Caco-2 (cell line): ENCODE results near the gene KIAA2012. TPM values are rescaled to one million over a fixed set of nuclear protein-coding genes. Genes with fewer than 3 reads are reported as not detected.

ENCODE experiments used
- BruUV-seq: library from RNA; stranded (reverse); fragments of 400-500 nt; replicated peaks from 2 replicates; lab custom pipeline; 2021; lab: Mats Ljungman, UMichigan
- CTCF ChIA-PET: fragments of 300-600 bp; sonication (Branson Sonifier 250); formaldehyde crosslinking; loops from one replicate; lab custom pipeline; 2022; ENCODE audit warnings: antibody characterized with exemption; lab: Charles Lee
- POLR2A ChIA-PET: fragments of 300-600 bp; sonication (Branson Sonifier 250); formaldehyde crosslinking; loops from one replicate; lab custom pipeline; 2022; ENCODE audit warnings: antibody characterized with exemption; lab: Charles Lee
- DNase-seq, 2 experiments: peaks; one replicate each; pipeline versions ENCODE4 v3.0.0 to v3.0.0-alpha.2; 2020 to 2022
- H3K27me3 ChIP-seq: replicated peaks from 2 replicates; pipeline ENCODE4 v1.6.0; 2011; ENCODE audit warnings: low read length; ENCODE audit not compliant: control insufficient read depth, insufficient read depth
- H3K36me3 ChIP-seq: 2 replicates; pipeline ENCODE4 v1.5.1; 2011; ENCODE audit warnings: low read length; ENCODE audit not compliant: control insufficient read depth, insufficient read depth
- H3K4me1 ChIP-seq: fragments of 250-450 bp; sonication (Bioruptor Pico); 2 replicates; pipeline ENCODE4 v1.5.1; 2020; ENCODE audit warnings: mild to moderate bottlenecking
- H3K4me3 ChIP-seq: 2 replicates; pipeline ENCODE4 v1.5.1; 2011; ENCODE audit warnings: low read depth, mild to moderate bottlenecking, control low read depth, low read length
- H3K9me3 ChIP-seq: fragments of 250-450 bp; sonication (Bioruptor Pico); 2 replicates; pipeline ENCODE4 v1.5.1; 2020; ENCODE audit warnings: mild to moderate bottlenecking, moderate library complexity
- H3K27ac Mint-ChIP-seq: one replicate; pipeline ENCODE4 v1.8.0; 2022; ENCODE audit warnings: mixed read lengths; ENCODE audit not compliant: unreplicated experiment
- H3K27me3 Mint-ChIP-seq: one replicate; pipeline ENCODE4 v1.8.0; 2022; ENCODE audit warnings: mixed read lengths; ENCODE audit not compliant: insufficient read depth, unreplicated experiment
- H3K36me3 Mint-ChIP-seq: one replicate; pipeline ENCODE4 v1.8.0; 2022; ENCODE audit warnings: mild to moderate bottlenecking, mixed read lengths; ENCODE audit not compliant: insufficient read depth, unreplicated experiment
- H3K4me1 Mint-ChIP-seq: one replicate; pipeline ENCODE4 v1.8.0; 2022; ENCODE audit warnings: low read depth, mixed read lengths; ENCODE audit not compliant: unreplicated experiment
- H3K4me3 Mint-ChIP-seq: one replicate; pipeline ENCODE4 v1.8.0; 2022; ENCODE audit warnings: mild to moderate bottlenecking, moderate library complexity, mixed read lengths; ENCODE audit not compliant: unreplicated experiment
- H3K9me3 Mint-ChIP-seq: one replicate; pipeline ENCODE4 v1.8.0; 2022; ENCODE audit warnings: mixed read lengths; ENCODE audit not compliant: unreplicated experiment
- intact Hi-C: fragments of 100-400 bp; cut with micrococcal nuclease; formaldehyde crosslinking; loops from one replicate; pipeline ENCODE4 v1.10.0; 2022; ENCODE audit not compliant: unreplicated experiment
- total RNA-seq: library from RNA; stranded (reverse); gene quantifications from 2 replicates; pipeline ENCODE4 v1.2.3, GENCODE V29; 2022
- TF ChIP-seq, protein P1 (sequence below), 2 experiments: fragments of 200-600 bp in 1 of 2; IDR thresholded peaks; 1 replicate in 1 of 2; 2 replicates in 1 of 2; pipeline versions ENCODE4 v1.5.1 to v1.8.0; 2011 to 2022; ENCODE audit warnings: antibody characterized with exemption in 1 of 2, control low read depth in 1 of 2, inconsistent platforms in 1 of 2, low read depth in 1 of 2, low read length in 1 of 2, mild to moderate bottlenecking in 1 of 2, moderate library complexity in 1 of 2; ENCODE audit not compliant: insufficient read depth in 1 of 2, severe bottlenecking in 1 of 2, unreplicated experiment in 1 of 2

The KIAA2012 gene
- total RNA-seq, 1 experiment from 2014 or later = 0.27 TPM

DNA sequence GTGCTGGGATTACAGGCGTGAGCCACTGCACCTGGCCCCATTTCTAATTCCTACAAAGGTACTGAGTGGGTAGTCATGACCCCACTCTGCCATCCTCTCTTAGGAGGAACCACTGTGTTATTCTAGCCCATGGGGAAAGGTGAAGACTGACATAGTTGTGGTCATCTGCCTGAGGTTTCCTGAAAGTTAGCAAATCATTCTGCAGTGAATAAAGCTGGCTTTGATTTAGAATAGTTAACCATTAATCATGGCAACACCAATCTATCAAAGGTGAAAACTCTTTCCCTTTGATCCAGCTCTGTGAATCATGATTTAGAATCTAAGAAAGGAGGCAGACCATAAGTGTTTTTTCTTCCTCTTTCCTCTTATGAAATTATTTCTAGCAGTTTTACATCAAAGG is 114.5 kb downstream of the KIAA2012 start:
- CTCF ChIA-PET = no interaction called here
- no peaks in the 10 kb centered on the region for H3K36me3 ChIP-seq
- Mint-ChIP-seq H3K27me3 (no peaks in the 10 kb centered on the region), H3K4me1 (peaks cover 5% of the 10 kb centered on the region), H3K9me3 (no peaks in the 10 kb centered on the region), H3K27ac (no peak overlapping the region), H3K36me3 (no peaks in the 10 kb centered on the region), H3K4me3 (no peak overlapping the region)
- DNase-seq = no peak
- BruUV-seq = no TSS peak
- TF ChIP-seq, protein P1, sequence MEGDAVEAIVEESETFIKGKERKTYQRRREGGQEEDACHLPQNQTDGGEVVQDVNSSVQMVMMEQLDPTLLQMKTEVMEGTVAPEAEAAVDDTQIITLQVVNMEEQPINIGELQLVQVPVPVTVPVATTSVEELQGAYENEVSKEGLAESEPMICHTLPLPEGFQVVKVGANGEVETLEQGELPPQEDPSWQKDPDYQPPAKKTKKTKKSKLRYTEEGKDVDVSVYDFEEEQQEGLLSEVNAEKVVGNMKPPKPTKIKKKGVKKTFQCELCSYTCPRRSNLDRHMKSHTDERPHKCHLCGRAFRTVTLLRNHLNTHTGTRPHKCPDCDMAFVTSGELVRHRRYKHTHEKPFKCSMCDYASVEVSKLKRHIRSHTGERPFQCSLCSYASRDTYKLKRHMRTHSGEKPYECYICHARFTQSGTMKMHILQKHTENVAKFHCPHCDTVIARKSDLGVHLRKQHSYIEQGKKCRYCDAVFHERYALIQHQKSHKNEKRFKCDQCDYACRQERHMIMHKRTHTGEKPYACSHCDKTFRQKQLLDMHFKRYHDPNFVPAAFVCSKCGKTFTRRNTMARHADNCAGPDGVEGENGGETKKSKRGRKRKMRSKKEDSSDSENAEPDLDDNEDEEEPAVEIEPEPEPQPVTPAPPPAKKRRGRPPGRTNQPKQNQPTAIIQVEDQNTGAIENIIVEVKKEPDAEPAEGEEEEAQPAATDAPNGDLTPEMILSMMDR (IDR thresholded peaks at IDR 0.05; ENCODE audit: insufficient read depth in 1 of 2, low read depth in 1 of 2, low read length in 1 of 2, severe bottlenecking in 1 of 2, unreplicated experiment in 1 of 2) = no peak
- POLR2A ChIA-PET = no interaction called here
- no peak overlapping the region for H3K4me3 ChIP-seq
- intact Hi-C loops = no loop called here
- H3K27me3 ChIP-seq = no peaks in the 10 kb centered on the region
- no peaks in the 10 kb centered on the region for H3K9me3 ChIP-seq
- 0 out of 2 replicates have a peak, but pooled peaks cover 4% of the 10 kb centered on the region for H3K4me1 ChIP-seq

- BruUV-seq = no TSS peak
- ChIA-PET CTCF (interaction anchor here (0.6 kb wide), 1 partner anchor 340 kb away, joined by 4 read pairs; no protein-coding TSS in a partner anchor), POLR2A (no interaction called here)
- Mint-ChIP-seq H3K27ac (no peak overlapping the region), H3K4me3 (no peak overlapping the region), H3K36me3 (no peaks in the 10 kb centered on the region), H3K27me3 (no peaks in the 10 kb centered on the region), H3K9me3 (no peaks in the 10 kb centered on the region), H3K4me1 (no peaks in the 10 kb centered on the region)
- H3K27me3 ChIP-seq = no peaks in the 10 kb centered on the region
- TF ChIP-seq, protein P1 (IDR thresholded peaks at IDR 0.05; ENCODE audit: insufficient read depth in 1 of 2, low read depth in 1 of 2, low read length in 1 of 2, severe bottlenecking in 1 of 2, unreplicated experiment in 1 of 2) = no peak
- DNase-seq = no peak
- no peak overlapping the region for H3K4me3 ChIP-seq
- intact Hi-C loops = no loop called here
- H3K36me3 ChIP-seq = no peaks in the 10 kb centered on the region
- H3K4me1 ChIP-seq = no peaks in the 10 kb centered on the region
- no peaks in the 10 kb centered on the region for H3K9me3 ChIP-seq
These were observed 120.2 kb downstream of the KIAA2012 start for GRCh38 chr2:202193305-202193704.

DNA sequence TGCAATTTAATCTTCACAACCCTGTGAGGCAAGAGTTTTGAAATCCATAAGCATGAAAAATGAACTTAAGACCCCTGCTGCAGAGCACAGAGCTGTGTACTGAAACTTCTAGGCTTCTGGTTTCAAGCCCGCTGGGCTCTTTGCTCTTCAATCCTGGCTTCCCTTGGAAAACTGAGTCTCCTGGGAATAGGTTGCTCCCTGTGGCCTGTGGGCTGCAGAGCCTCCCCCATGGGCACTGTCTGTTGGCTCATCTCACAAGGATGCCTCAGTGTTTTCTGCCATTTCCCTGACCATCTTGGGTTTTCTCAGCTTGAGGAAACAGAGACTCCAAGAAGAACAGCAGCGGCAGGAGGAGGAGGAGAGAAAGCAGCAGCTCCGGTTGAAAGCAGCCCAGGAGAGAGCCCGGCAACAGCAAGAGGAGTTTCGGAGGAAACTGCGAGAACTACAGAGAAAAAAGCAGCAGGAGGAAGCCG is 120.9 kb downstream of the KIAA2012 start:
- H3K27me3 Mint-ChIP-seq = no peaks in the 10 kb centered on the region
- H3K27ac Mint-ChIP-seq = no peak overlapping the region
- POLR2A ChIA-PET = no interaction called here

More for the DNA sequence above, 120.9 kb downstream of the KIAA2012 start:
- no peaks in the 10 kb centered on the region for H3K4me1 Mint-ChIP-seq
- H3K4me3 Mint-ChIP-seq = no peak overlapping the region
- intact Hi-C loops = no loop called here
- no peaks in the 10 kb centered on the region for H3K36me3 Mint-ChIP-seq
- no peak overlapping the region for H3K4me3 ChIP-seq
- no peak for DNase-seq
- no peaks in the 10 kb centered on the region for H3K27me3 ChIP-seq
- no peaks in the 10 kb centered on the region for H3K9me3 Mint-ChIP-seq
- H3K36me3 ChIP-seq = no peaks in the 10 kb centered on the region
- no peaks in the 10 kb centered on the region for H3K4me1 ChIP-seq
- CTCF ChIA-PET = interaction anchor here (1.2 kb wide), 1 partner anchor 35 kb away, joined by 3 read pairs; no protein-coding TSS in a partner anchor
- no peaks in the 10 kb centered on the region for H3K9me3 ChIP-seq
- TF ChIP-seq, protein P1 (IDR thresholded peaks at IDR 0.05; ENCODE audit: insufficient read depth in 1 of 2, low read depth in 1 of 2, low read length in 1 of 2, severe bottlenecking in 1 of 2, unreplicated experiment in 1 of 2) = no peak
- no TSS peak for BruUV-seq
